ENCODE data around the gene NEURL1. TPM values are rescaled to one million over a fixed set of nuclear protein-coding genes. Genes with fewer than 3 reads are reported as not detected.
"Not testable (repeated sequence)": the region's sequence is repeated elsewhere in the genome, so short reads cannot be mapped to it uniquely, and the experiment has no call there.

Gene NEURL1
- total and polyA plus RNA-seq, 4 donors, result 0.16 to 2.8 (median 0.35) TPM

GRCh38 chr10:103486635-103487409 lies 6.7 kb upstream of the NEURL1 start:
- H3K27ac ChIP-seq (ENCODE audit: low read depth in 1 of 2, low read length in 2 of 2); H3K9me3 ChIP-seq (ENCODE audit: control insufficient read depth, low read length); ATAC-seq (ENCODE audit: low FRiP score); H3K4me3 ChIP-seq (ENCODE audit: low read length in 2 of 2); H3K36me3 ChIP-seq (ENCODE audit: control insufficient read depth in 1 of 2, insufficient read depth in 2 of 2, low read length in 1 of 2); H3K4me1 ChIP-seq (ENCODE audit: control insufficient read depth in 1 of 2, insufficient read depth in 2 of 2, low read length in 2 of 2); H3K27me3 ChIP-seq (ENCODE audit: control insufficient read depth in 1 of 2, insufficient read depth in 2 of 2, low read length in 1 of 2); intact Hi-C loops (cut with DNase I); DNase-seq: not testable (repeated sequence)
- WGBS, 2 donors, result 77 to 80% methylated on average over 8 of the region's 8 CpGs

GRCh38 chr10:103487410-103487708 lies 6.1 kb upstream of the NEURL1 start:
- Histone ChIP-seq H3K4me3 (ENCODE audit: low read length in 2 of 2) (no peak overlapping the region), H3K9me3 (ENCODE audit: control insufficient read depth, low read length) (no peaks in the 10 kb centered on the region), H3K36me3 (ENCODE audit: control insufficient read depth in 1 of 2, insufficient read depth in 2 of 2, low read length in 1 of 2) (no peaks in the 10 kb centered on the region), H3K27ac (ENCODE audit: low read depth in 1 of 2, low read length in 2 of 2) (no peak overlapping the region), H3K4me1 (ENCODE audit: control insufficient read depth in 1 of 2, insufficient read depth in 2 of 2, low read length in 2 of 2) (no peaks in the 10 kb centered on the region), H3K27me3 (ENCODE audit: control insufficient read depth in 1 of 2, insufficient read depth in 2 of 2, low read length in 1 of 2) (no peaks in the 10 kb centered on the region)
- intact Hi-C loops (cut with DNase I), result no loop called here
- ATAC-seq (ENCODE audit: low FRiP score) (no peak), DNase-seq (no peak)
- WGBS, 2 donors, result 84 to 89% methylated on average over 2 of the region's 2 CpGs

- no peaks in the 10 kb centered on the region for H3K4me1 ChIP-seq (ENCODE audit: control insufficient read depth in 1 of 2, insufficient read depth in 2 of 2, low read length in 2 of 2)
- H3K27ac ChIP-seq (ENCODE audit: low read depth in 1 of 2, low read length in 2 of 2), result no peak overlapping the region
- DNase-seq, result no peak
- intact Hi-C loops (cut with DNase I), result no loop called here
- no peaks in the 10 kb centered on the region for H3K9me3 ChIP-seq (ENCODE audit: control insufficient read depth, low read length)
- H3K27me3 ChIP-seq (ENCODE audit: control insufficient read depth in 1 of 2, insufficient read depth in 2 of 2, low read length in 1 of 2), result no peaks in the 10 kb centered on the region
- H3K36me3 ChIP-seq (ENCODE audit: control insufficient read depth in 1 of 2, insufficient read depth in 2 of 2, low read length in 1 of 2), result no peaks in the 10 kb centered on the region
- ATAC-seq (ENCODE audit: low FRiP score), result no peak
- H3K4me3 ChIP-seq (ENCODE audit: low read length in 2 of 2), result no peak overlapping the region
- WGBS, 2 donors, result 89 to 96% methylated on average over 1 of the region's 1 CpG
These were observed 2.6 kb upstream of the NEURL1 start for GRCh38 chr10:103490986-103491314.

- intact Hi-C loops (cut with DNase I), result no loop called here
These were observed 1.7 kb upstream of the NEURL1 start for GRCh38 chr10:103491729-103492364.

GRCh38 chr10:103492655-103493261 lies 747 bp upstream of the NEURL1 start:
- DNase-seq (no peak), ATAC-seq (ENCODE audit: low FRiP score) (no peak)
- intact Hi-C loops (cut with DNase I), result no loop called here
- Histone ChIP-seq H3K4me1 (ENCODE audit: control insufficient read depth in 1 of 2, insufficient read depth in 2 of 2, low read length in 2 of 2) (no peaks in the 10 kb centered on the region), H3K9me3 (ENCODE audit: control insufficient read depth, low read length) (no peaks in the 10 kb centered on the region), H3K4me3 (ENCODE audit: low read length in 2 of 2) (no peak overlapping the region), H3K27ac (ENCODE audit: low read depth in 1 of 2, low read length in 2 of 2) (no peak overlapping the region), H3K27me3 (ENCODE audit: control insufficient read depth in 1 of 2, insufficient read depth in 2 of 2, low read length in 1 of 2) (no peaks in the 10 kb centered on the region), H3K36me3 (ENCODE audit: control insufficient read depth in 1 of 2, insufficient read depth in 2 of 2, low read length in 1 of 2) (no peaks in the 10 kb centered on the region)
- 88 to 89% methylated on average over 5 of the region's 5 CpGs for WGBS, 2 donors

More at GRCh38 chr10:103491729-103492364, 1.7 kb upstream of the NEURL1 start:
- WGBS, 2 donors, result 85 to 91% methylated on average over 7 of the region's 7 CpGs
- H3K27ac ChIP-seq (ENCODE audit: low read depth in 1 of 2, low read length in 2 of 2), result no peak overlapping the region
- H3K36me3 ChIP-seq (ENCODE audit: control insufficient read depth in 1 of 2, insufficient read depth in 2 of 2, low read length in 1 of 2), result no peaks in the 10 kb centered on the region
- H3K4me3 ChIP-seq (ENCODE audit: low read length in 2 of 2), result no peak overlapping the region
- no peak for DNase-seq
- no peaks in the 10 kb centered on the region for H3K4me1 ChIP-seq (ENCODE audit: control insufficient read depth in 1 of 2, insufficient read depth in 2 of 2, low read length in 2 of 2)
- peak; percentile 8 for ATAC-seq (ENCODE audit: low FRiP score)
- H3K27me3 ChIP-seq (ENCODE audit: control insufficient read depth in 1 of 2, insufficient read depth in 2 of 2, low read length in 1 of 2), result no peaks in the 10 kb centered on the region
- no peaks in the 10 kb centered on the region for H3K9me3 ChIP-seq (ENCODE audit: control insufficient read depth, low read length)

- ATAC-seq (ENCODE audit: low FRiP score) (no peak), DNase-seq (no peak)
- Histone ChIP-seq H3K4me1 (ENCODE audit: control insufficient read depth in 1 of 2, insufficient read depth in 2 of 2, low read length in 2 of 2) (no peaks in the 10 kb centered on the region), H3K27ac (ENCODE audit: low read depth in 1 of 2, low read length in 2 of 2) (no peak overlapping the region), H3K4me3 (ENCODE audit: low read length in 2 of 2) (peak overlapping the region; percentile 36 to 65), H3K27me3 (ENCODE audit: control insufficient read depth in 1 of 2, insufficient read depth in 2 of 2, low read length in 1 of 2) (no peaks in the 10 kb centered on the region), H3K36me3 (ENCODE audit: control insufficient read depth in 1 of 2, insufficient read depth in 2 of 2, low read length in 1 of 2) (no peaks in the 10 kb centered on the region), H3K9me3 (ENCODE audit: control insufficient read depth, low read length) (no peaks in the 10 kb centered on the region)
- intact Hi-C loops (cut with DNase I), result no loop called here
- 3 to 4% methylated on average over 65 to 92 of the region's 92 CpGs for WGBS, 2 donors
These were observed 692 bp downstream of the NEURL1 start for GRCh38 chr10:103493916-103494877.

GRCh38 chr10:103495321-103495720 lies 1.8 kb downstream of the NEURL1 start:
- whole genome bisulfite sequencing, 2 donors, result 97 to 98% methylated on average over 3 of the region's 3 CpGs
- Histone ChIP-seq H3K4me1 (ENCODE audit: control insufficient read depth in 1 of 2, insufficient read depth in 2 of 2, low read length in 2 of 2) (no peaks in the 10 kb centered on the region), H3K36me3 (ENCODE audit: control insufficient read depth in 1 of 2, insufficient read depth in 2 of 2, low read length in 1 of 2) (no peaks in the 10 kb centered on the region), H3K27me3 (ENCODE audit: control insufficient read depth in 1 of 2, insufficient read depth in 2 of 2, low read length in 1 of 2) (no peaks in the 10 kb centered on the region), H3K9me3 (ENCODE audit: control insufficient read depth, low read length) (no peaks in the 10 kb centered on the region), H3K4me3 (ENCODE audit: low read length in 2 of 2) (no peak overlapping the region), H3K27ac (ENCODE audit: low read depth in 1 of 2, low read length in 2 of 2) (no peak overlapping the region)
- ATAC-seq (ENCODE audit: low FRiP score) (no peak), DNase-seq (no peak)
- intact Hi-C loops (cut with DNase I), result no loop called here

GRCh38 chr10:103497161-103497915 lies 3.8 kb downstream of the NEURL1 start:
- Histone ChIP-seq H3K9me3 (ENCODE audit: control insufficient read depth, low read length) (no peaks in the 10 kb centered on the region), H3K4me1 (ENCODE audit: control insufficient read depth in 1 of 2, insufficient read depth in 2 of 2, low read length in 2 of 2) (no peaks in the 10 kb centered on the region), H3K4me3 (ENCODE audit: low read length in 2 of 2) (no peak overlapping the region), H3K27me3 (ENCODE audit: control insufficient read depth in 1 of 2, insufficient read depth in 2 of 2, low read length in 1 of 2) (no peaks in the 10 kb centered on the region), H3K27ac (ENCODE audit: low read depth in 1 of 2, low read length in 2 of 2) (no peak overlapping the region), H3K36me3 (ENCODE audit: control insufficient read depth in 1 of 2, insufficient read depth in 2 of 2, low read length in 1 of 2) (no peaks in the 10 kb centered on the region)
- intact Hi-C loops (cut with DNase I), result no loop called here
- no peak for ATAC-seq (ENCODE audit: low FRiP score)
- 68 to 70% methylated on average over 8 of the region's 8 CpGs for WGBS, 2 donors
- no peak for DNase-seq
